Measurements from ENCODE around the gene EFNA5.
"Not testable (repeated sequence)": the region's sequence is repeated elsewhere in the genome, so short reads cannot be mapped to it uniquely, and the experiment has no call there.

Gene EFNA5

GRCh38 chr5:107514305-107514704 is 156.4 kb downstream of the EFNA5 start:
- DNase-seq, result no peak

GRCh38 chr5:107513337-107514085 is 157.2 kb downstream of the EFNA5 start:
- DNase-seq, result no peak

GRCh38 chr5:107512029-107512428 is 158.7 kb downstream of the EFNA5 start:
- DNase-seq, result no peak

GRCh38 chr5:107510125-107510524 is 160.6 kb downstream of the EFNA5 start:
- no peak for DNase-seq

GRCh38 chr5:107508097-107508496 is 162.6 kb downstream of the EFNA5 start:
- DNase-seq, result no peak

- no peak for DNase-seq
Measured at GRCh38 chr5:107505763-107506534, 164.8 kb downstream of the EFNA5 start.

GRCh38 chr5:107504424-107504823 is 166.3 kb downstream of the EFNA5 start:
- no peak for DNase-seq

- DNase-seq, result no peak
Measured at GRCh38 chr5:107502676-107503060, 168.1 kb downstream of the EFNA5 start.

- DNase-seq, result no peak
Measured at GRCh38 chr5:107501965-107502675, 168.6 kb downstream of the EFNA5 start.

- DNase-seq, result no peak
Measured at GRCh38 chr5:107500840-107501239, 169.9 kb downstream of the EFNA5 start.

GRCh38 chr5:107500347-107500746 is 170.4 kb downstream of the EFNA5 start:
- no peak for DNase-seq

GRCh38 chr5:107499776-107500175 is 171.0 kb downstream of the EFNA5 start:
- no peak for DNase-seq

GRCh38 chr5:107499237-107499636 is 171.5 kb downstream of the EFNA5 start:
- no peak for DNase-seq

- no peak for DNase-seq
Measured at GRCh38 chr5:107496466-107496865, 174.3 kb downstream of the EFNA5 start.

- not testable (repeated sequence) for DNase-seq
Measured at GRCh38 chr5:107494129-107494528, 176.6 kb downstream of the EFNA5 start.

GRCh38 chr5:107487056-107487542 is 183.6 kb downstream of the EFNA5 start:
- no peak for DNase-seq

- no peak for DNase-seq
Measured at GRCh38 chr5:107486489-107486888, 184.2 kb downstream of the EFNA5 start.

GRCh38 chr5:107485184-107485583 is 185.6 kb downstream of the EFNA5 start:
- DNase-seq, result no peak

- no peak for DNase-seq
Measured at GRCh38 chr5:107484281-107484680, 186.5 kb downstream of the EFNA5 start.

- DNase-seq, result no peak
Measured at GRCh38 chr5:107483231-107484024, 187.3 kb downstream of the EFNA5 start.

GRCh38 chr5:107478068-107478641 is 192.6 kb downstream of the EFNA5 start:
- DNase-seq, result no peak

- no peak for DNase-seq
Measured at GRCh38 chr5:107477492-107477891, 193.2 kb downstream of the EFNA5 start.
